ENCODE results near the gene ADAMTS2. TPM values are rescaled to one million over a fixed set of nuclear protein-coding genes. Genes with fewer than 3 reads are reported as not detected.

The ADAMTS2 gene
- total RNA-seq, 3 donors from 2014 or later (not counting 1 experiment from before 2014, with no cell fraction given): 0.28 TPM; not detected in 2

DNA sequence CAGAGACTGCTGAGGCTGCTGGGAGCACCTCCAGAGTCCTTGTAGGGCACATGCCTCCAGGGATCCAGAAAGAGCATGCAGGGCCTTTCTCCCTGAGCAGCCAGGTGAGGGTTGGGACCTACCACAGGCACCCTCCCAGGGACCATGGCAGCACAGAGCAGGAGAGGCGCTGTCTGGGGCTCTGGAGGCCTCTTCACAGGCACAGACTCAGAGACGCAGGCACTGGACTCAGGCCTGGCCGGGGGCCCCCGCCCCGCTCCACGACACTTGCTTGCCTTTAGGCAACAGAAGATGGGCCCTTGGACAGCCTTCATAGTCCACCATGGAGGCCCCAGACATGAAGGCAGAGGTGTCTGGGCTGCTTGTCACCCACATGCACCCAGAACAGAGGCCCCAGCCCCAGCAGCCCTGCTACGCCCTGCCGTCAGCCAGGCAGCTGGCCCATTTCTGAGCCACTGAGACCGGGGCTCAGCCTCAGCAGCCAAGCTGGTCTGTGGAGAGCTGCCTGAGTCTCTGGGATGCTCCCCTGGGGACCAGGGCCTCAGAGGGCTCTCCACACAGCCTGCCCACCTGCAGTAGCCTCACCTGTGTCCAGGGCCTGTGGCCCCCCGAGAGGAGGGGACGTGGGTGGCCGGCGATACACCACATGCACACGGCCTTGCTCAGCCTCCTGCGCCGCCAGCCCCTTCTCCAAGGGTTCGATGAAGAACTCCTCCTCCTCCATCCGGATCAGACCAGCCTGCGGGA is 72.8 kb downstream of the ADAMTS2 start:
- Histone ChIP-seq H3K4me3 (ENCODE audit: low read length) (no peak overlapping the region), H3K27ac (ENCODE audit: low read length) (no peak overlapping the region), H3K4me1 (ENCODE audit: control insufficient read depth, insufficient read depth, low read length) (no peaks in the 10 kb centered on the region), H3K9me3 (ENCODE audit: control insufficient read depth, insufficient read depth, low read length) (no peaks in the 10 kb centered on the region), H3K36me3 (ENCODE audit: control insufficient read depth, insufficient read depth, low read length) (no peaks in the 10 kb centered on the region), H3K27me3 (ENCODE audit: control insufficient read depth, insufficient read depth, low read length) (no peaks in the 10 kb centered on the region)
- no peaks in the 10 kb centered on the region for H3K9me3 Mint-ChIP-seq
- H3K27me3 Mint-ChIP-seq (ENCODE audit: low read depth in 2 of 2): no peaks in the 10 kb centered on the region
- TF ChIP-seq CTCF (IDR thresholded peaks at IDR 0.05): no peak
- no peak overlapping the region for H3K4me3 Mint-ChIP-seq
- intact Hi-C loops (cut with micrococcal nuclease): no loop called here
- H3K36me3 Mint-ChIP-seq: no peaks in the 10 kb centered on the region
- no peak for ATAC-seq
- DNase-seq: no peak
- 92% methylated on average over 19 of the region's 19 CpGs for WGBS (ENCODE audit: insufficient coverage)
- no peak overlapping the region for H3K27ac Mint-ChIP-seq
- no peaks in the 10 kb centered on the region for H3K4me1 Mint-ChIP-seq

GRCh38 chr5:179271821-179272325 is 73.4 kb downstream of the ADAMTS2 start:
- Histone ChIP-seq H3K9me3 (ENCODE audit: control insufficient read depth, insufficient read depth, low read length) (no peaks in the 10 kb centered on the region), H3K27ac (ENCODE audit: low read length) (no peak overlapping the region), H3K4me3 (ENCODE audit: low read length) (no peak overlapping the region), H3K4me1 (ENCODE audit: control insufficient read depth, insufficient read depth, low read length) (no peaks in the 10 kb centered on the region), H3K27me3 (ENCODE audit: control insufficient read depth, insufficient read depth, low read length) (no peaks in the 10 kb centered on the region), H3K36me3 (ENCODE audit: control insufficient read depth, insufficient read depth, low read length) (no peaks in the 10 kb centered on the region)
- Mint-ChIP-seq H3K27me3 (ENCODE audit: low read depth in 2 of 2) (no peaks in the 10 kb centered on the region), H3K4me3 (no peak overlapping the region), H3K4me1 (no peaks in the 10 kb centered on the region), H3K27ac (no peak overlapping the region), H3K36me3 (no peaks in the 10 kb centered on the region), H3K9me3 (no peaks in the 10 kb centered on the region)
- ATAC-seq: no peak
- WGBS (ENCODE audit: insufficient coverage): 87% methylated on average over 13 of the region's 13 CpGs
- TF ChIP-seq CTCF (IDR thresholded peaks at IDR 0.05): no peak
- DNase-seq: no peak
- intact Hi-C loops (cut with micrococcal nuclease): no loop called here

GRCh38 chr5:179271428-179271734 is 73.9 kb downstream of the ADAMTS2 start:
- no peaks in the 10 kb centered on the region for H3K36me3 ChIP-seq (ENCODE audit: control insufficient read depth, insufficient read depth, low read length)
- DNase-seq: no peak
- H3K4me1 Mint-ChIP-seq: no peaks in the 10 kb centered on the region
- no peaks in the 10 kb centered on the region for H3K36me3 Mint-ChIP-seq
- H3K9me3 Mint-ChIP-seq: no peaks in the 10 kb centered on the region
- H3K27me3 ChIP-seq (ENCODE audit: control insufficient read depth, insufficient read depth, low read length): no peaks in the 10 kb centered on the region
- H3K27me3 Mint-ChIP-seq (ENCODE audit: low read depth in 2 of 2): no peaks in the 10 kb centered on the region
- no peaks in the 10 kb centered on the region for H3K9me3 ChIP-seq (ENCODE audit: control insufficient read depth, insufficient read depth, low read length)
- no peak overlapping the region for H3K4me3 ChIP-seq (ENCODE audit: low read length)
- H3K4me1 ChIP-seq (ENCODE audit: control insufficient read depth, insufficient read depth, low read length): no peaks in the 10 kb centered on the region
- no peak overlapping the region for H3K27ac Mint-ChIP-seq
- intact Hi-C loops (cut with micrococcal nuclease): no loop called here
- no peak for ATAC-seq
- WGBS (ENCODE audit: insufficient coverage): 92% methylated on average over 8 of the region's 8 CpGs
- TF ChIP-seq CTCF (IDR thresholded peaks at IDR 0.05): no peak
- H3K27ac ChIP-seq (ENCODE audit: low read length): no peak overlapping the region
- H3K4me3 Mint-ChIP-seq: no peak overlapping the region

Data from natural killer cell (primary cell).